ENCODE measurements around the gene SHOC2. TPM values are rescaled to one million over a fixed set of nuclear protein-coding genes. Genes with fewer than 3 reads are reported as not detected.
A peak's percentile ranks its signal among the peaks of the same experiment; 100 is the strongest.

The SHOC2 gene
- total RNA-seq, 2 donors from 2014 or later = 43.0 to 49.4 TPM

DNA sequence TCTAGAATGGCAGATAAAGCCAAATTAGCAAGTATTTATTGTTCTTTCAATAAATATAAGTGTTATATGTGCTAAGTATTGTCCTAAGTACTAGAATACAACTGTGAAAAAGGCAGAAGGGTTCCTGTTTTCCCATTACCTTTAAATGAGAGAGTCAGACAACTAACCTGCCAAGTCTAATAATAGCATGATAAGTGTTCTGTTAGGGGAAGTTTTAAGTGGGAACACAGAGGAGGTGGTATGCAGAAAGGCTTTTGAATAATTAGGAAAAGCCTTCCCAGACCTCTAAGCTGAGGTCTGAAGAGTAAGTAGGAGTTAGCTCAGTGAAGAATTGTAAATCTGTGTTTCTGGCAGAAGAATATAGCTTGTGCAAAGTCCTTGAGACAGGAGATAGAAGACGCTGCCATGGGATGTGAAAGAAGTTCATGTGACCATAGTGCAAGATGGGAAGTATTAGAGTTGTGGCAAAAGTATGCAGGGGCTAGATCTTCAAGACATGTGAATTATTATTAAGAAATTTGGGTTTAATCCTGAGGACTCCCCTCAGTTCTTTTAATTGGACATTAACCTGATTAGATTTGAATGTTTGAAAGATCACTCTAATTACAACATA lies 12.5 kb downstream of the SHOC2 start:
- intact Hi-C loops (cut with DNase I) = no loop called here
- DNase-seq = no peak
- peak; percentile 34 to 55 for ATAC-seq

DNA sequence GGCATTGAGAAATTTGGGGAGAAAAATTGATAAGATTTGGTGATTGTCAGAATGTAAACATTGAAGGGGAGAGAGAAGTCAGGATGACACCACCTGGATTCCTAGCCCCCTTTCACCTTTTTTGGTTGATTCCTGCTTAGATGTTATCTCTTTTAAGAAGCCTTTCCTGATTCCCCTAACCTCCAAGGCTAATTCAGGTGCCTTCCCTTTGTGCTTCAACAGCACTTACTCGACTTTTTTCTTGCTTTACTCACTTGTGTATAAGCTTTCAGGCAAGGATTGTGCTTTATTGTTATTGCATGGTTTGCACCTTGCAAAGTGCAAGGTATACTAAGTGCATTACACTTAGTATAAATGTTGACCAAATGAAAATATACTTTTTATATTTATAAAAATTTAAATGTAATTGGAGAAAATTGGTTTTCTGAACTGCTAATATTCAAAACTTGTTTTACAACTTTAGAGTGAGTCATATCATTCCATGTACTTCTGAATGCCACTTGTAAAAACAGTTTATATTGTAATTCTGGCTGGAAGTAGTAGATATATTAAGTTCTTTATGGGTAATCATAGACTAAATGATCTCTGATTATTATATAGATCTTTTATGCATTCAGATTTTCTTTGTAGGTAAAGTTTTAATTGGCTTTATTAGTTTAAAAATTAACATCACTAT lies 13.2 kb downstream of the SHOC2 start:
- intact Hi-C loops (cut with DNase I) = no loop called here
- DNase-seq (no peak), ATAC-seq (no peak)

DNA sequence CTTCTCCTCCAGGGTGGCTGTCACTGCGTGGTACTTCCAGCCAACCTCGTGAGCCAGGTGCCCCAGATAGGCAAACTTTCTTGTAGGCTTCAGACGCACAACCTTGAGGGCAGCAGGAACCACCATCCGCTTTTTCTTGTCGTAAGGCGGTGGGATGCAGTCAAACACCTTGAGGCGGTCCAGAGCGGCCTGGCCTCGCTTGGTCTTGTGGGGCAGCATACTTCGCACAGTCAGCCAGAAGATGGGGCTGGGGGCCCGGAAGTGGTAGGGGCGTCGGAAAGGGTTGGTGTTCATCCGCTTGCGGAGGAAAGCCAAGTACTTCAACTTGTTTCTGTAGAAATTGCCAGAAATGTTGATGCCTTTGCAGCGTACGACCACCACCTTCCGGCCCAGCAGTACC lies 17.4 kb downstream of the SHOC2 start:
- DNase-seq = no peak
- intact Hi-C loops (cut with DNase I) = no loop called here
- ATAC-seq = no peak

GRCh38 chr10:110939419-110939818 lies 20.0 kb downstream of the SHOC2 start:
- no peak for ATAC-seq
- intact Hi-C loops (cut with DNase I) = no loop called here
- no peak for DNase-seq

- ATAC-seq (peak; percentile 19 to 32), DNase-seq (no peak)
Measured at GRCh38 chr10:110944792-110945396, 25.5 kb downstream of the SHOC2 start.

DNA sequence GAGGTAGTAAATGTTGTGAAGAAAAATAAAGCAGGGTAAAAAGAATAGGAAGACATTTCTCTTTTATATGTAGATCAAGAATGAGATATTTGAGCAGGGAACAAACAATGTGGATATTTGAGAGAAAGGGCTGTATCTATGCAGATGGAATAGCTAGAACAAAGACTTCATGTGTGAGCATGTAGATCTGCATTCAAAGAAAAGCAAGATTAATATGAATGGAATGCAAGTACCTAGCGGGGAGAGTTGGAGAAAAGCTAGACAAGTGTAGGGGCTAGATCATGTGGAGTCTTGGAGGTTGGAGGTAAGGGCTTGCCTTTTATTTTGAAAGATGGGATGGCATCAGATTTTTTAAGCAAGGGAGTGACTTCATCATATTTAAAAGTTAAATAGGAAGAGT lies 27.1 kb downstream of the SHOC2 start:
- no peak for DNase-seq
- intact Hi-C loops (cut with DNase I) = no loop called here
- ATAC-seq = no peak

More at GRCh38 chr10:110944792-110945396, 25.5 kb downstream of the SHOC2 start:
- intact Hi-C loops (cut with DNase I) = no loop called here

DNA sequence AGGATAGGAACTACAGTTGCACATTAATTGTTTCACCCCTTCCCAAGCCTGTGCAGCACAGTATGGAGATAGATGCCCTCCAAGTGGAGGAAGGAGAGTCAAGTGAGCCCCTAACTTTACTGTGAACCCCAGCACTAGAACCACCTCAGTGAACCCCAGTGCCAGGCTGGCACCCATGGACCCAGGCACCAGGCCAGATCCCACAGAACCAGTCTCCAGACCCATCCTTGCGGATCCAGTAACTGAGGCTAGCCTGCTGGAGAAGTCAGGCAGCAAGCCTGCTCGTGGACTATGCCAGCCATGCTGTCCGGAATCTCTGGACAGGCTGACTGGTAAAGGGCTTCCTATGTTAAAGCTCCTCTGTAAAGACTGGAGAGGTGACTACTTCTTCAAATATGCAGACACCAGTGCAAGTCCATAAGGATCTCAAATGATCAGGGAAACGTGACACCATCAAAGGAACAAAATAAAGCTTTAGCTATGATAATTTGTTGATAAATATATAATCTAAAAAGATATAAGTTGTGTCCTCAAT lies 27.7 kb downstream of the SHOC2 start:
- DNase-seq (no peak), ATAC-seq (no peak)
- intact Hi-C loops (cut with DNase I) = no loop called here

DNA sequence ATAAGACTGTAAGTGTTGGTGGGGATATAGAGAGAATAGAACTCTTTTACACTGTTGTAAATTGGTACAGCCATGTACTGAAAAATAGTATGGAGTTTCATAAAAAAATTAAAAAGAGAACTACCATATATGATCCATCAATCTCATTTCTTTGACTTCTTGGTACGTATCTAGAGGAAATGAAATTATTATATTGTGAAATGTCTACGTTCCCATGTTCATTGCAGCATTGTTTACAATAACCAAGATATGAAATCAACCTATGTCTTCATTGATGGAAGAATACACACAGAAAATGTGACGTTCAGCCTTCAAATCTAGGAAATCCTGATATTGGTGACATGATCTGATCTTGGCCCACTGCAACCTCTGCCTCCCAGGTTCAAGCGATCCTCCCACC lies 32.0 kb downstream of the SHOC2 start:
- DNase-seq (no peak), ATAC-seq (no peak)
- intact Hi-C loops (cut with DNase I) = no loop called here

GRCh38 chr10:110957606-110958005 lies 38.2 kb downstream of the SHOC2 start:
- intact Hi-C loops (cut with DNase I) = no loop called here
- ATAC-seq (no peak), DNase-seq (no peak)

DNA sequence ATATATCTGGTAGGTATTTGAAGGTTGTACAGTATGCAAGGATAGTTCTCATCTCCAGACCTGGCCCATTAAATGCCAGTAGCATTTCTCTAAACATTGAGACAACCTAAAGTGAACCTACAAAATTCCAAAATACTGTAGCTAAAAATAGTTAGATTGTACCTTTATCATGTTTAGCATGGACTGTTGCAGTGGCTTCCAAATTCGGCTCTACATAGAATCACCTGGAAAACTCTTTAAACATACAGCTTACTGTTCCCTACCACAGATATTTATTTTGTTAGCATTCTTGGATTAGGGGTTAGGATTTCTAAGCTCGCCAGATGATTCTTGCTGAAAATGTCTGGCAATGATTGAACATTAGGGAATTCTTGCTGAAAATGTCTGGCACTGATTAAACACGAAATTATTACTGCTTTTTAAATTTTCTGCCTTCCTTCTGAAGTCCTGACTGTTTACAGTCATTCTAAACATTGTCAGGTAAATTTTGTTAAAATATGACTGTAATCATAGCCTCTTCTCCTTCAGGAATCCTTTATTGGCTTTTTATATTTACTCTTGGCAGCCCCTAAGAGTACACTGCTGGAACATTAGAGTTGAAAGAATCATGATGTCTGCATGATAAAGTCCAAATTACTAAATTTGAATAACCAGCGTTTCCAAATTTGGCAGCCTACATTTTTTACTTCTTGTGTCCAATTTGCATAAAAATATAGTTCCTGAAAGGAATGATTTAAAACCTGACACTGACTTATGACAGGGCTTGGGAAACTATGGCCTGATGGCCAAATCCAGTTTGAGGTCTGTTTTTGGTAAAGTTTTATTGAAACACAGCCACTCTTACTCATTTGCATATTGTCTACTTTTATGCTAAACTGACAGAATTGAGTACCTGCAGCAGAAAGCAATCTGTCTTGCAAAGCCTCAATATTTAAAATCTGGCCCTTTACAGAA lies 40.3 kb downstream of the SHOC2 start:
- DNase-seq (no peak), ATAC-seq (no peak)
- intact Hi-C loops (cut with DNase I) = no loop called here

GRCh38 chr10:110960333-110960712 lies 40.9 kb downstream of the SHOC2 start:
- ATAC-seq = no peak
- no peak for DNase-seq
- intact Hi-C loops (cut with DNase I) = no loop called here

DNA sequence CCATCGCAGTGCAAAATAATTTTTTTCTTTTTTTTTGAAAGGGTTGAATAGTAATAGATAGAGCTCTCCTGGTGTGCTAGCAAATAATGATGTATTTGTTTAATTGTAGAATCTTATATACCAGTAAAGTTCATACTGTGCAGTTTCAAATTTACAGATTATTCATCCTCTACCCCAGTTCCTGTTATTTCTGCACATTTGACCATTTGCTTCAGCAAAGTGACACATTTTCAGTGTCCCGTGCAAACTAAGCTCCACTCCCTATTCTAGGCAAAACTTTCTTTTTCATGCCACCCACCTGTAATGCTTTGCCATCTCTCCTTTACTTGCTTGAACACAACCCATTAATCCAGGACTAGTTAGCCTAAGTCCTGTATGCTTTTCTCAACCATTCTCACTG lies 43.0 kb downstream of the SHOC2 start:
- no peak for DNase-seq
- no peak for ATAC-seq
- intact Hi-C loops (cut with DNase I) = no loop called here

DNA sequence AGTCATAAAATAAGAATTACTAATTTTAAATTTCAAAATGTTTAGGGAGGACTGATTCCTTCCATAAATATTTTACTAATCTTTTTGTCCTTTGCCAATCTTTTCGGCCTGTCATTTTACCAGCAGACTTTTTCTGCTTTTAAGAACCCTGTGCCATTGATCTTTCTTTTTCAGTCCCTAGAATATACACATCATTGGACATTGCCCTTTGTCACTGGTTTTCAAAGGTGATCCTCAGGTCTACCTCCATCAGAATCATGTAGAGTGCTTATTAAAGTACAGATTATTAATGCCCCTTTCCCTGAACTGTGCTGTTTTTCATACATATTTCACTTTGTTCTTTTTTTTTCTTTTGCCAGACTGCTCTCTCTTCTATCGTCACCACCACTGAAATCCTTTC lies 43.8 kb downstream of the SHOC2 start:
- DNase-seq (no peak), ATAC-seq (no peak)
- intact Hi-C loops (cut with DNase I) = no loop called here

GRCh38 chr10:110964681-110965080 lies 45.3 kb downstream of the SHOC2 start:
- ATAC-seq (no peak), DNase-seq (no peak)
- intact Hi-C loops (cut with DNase I) = no loop called here

- intact Hi-C loops (cut with DNase I) = no loop called here
- no peak for ATAC-seq
- DNase-seq = no peak
Measured at GRCh38 chr10:110965216-110965615, 45.8 kb downstream of the SHOC2 start.

DNA sequence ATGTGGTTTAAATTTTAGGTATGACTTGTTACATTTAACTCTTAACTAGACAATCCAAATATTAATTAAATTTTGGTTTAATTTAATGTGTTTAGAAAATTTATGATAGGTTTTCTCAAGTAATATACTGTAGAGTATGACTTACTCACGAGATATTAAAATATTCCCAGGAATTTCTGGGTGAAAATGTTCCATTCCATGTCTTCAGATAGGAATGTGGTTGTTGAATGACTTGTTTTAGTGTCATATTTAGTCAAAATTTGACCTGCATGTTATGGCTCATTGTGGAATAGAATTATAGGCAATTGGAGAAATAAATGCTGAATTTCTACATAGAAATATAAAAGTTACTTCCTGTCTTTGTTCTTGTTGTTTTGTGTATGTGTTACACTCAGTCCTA lies 46.7 kb downstream of the SHOC2 start:
- DNase-seq (no peak), ATAC-seq (no peak)
- intact Hi-C loops (cut with DNase I) = no loop called here

- intact Hi-C loops (cut with DNase I) = no loop called here
- ATAC-seq = no peak
- DNase-seq = no peak
Measured at GRCh38 chr10:110967009-110967630, 47.7 kb downstream of the SHOC2 start.

- DNase-seq = no peak
- intact Hi-C loops (cut with DNase I) = no loop called here
Measured at GRCh38 chr10:110967645-110968044, 48.2 kb downstream of the SHOC2 start.

DNA sequence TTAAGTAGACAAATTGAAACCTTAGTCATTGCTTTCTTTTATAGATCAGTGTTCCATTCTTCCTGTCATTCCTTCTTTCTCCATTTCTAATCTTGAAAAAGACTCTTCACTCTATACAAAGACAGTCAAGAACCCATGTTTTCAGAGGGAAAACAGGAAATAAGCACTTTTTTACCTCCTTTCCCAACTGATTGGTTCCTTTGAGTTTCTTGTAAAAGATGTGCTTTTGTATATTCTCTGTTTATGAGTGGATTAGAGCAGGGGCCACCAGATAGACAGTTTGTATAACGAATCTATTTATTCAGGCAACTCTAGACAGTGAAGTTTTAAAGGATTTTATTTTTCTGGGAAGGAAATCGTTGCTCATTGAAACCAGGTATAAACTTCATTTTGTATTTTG lies 49.8 kb downstream of the SHOC2 start:
- intact Hi-C loops (cut with DNase I) = no loop called here
- DNase-seq (no peak), ATAC-seq (no peak)

More at GRCh38 chr10:110967645-110968044, 48.2 kb downstream of the SHOC2 start:
- no peak for ATAC-seq

Measured in left cardiac atrium (tissue), 4 donors.